Fibroblast of skin of back (primary cell): Measurements from ENCODE around the gene TNFSF13B.
"Not testable (repeated sequence)": the region's sequence is repeated elsewhere in the genome, so short reads cannot be mapped to it uniquely, and the experiment has no call there.

ENCODE experiments used
- DNase-seq: peaks from one replicate; pipeline ENCODE4 v3.0.0-alpha.2; 2013

The TNFSF13B gene

GRCh38 chr13:108281901-108282300, 12.4 kb downstream of the TNFSF13B start:
- no peak for DNase-seq

DNA sequence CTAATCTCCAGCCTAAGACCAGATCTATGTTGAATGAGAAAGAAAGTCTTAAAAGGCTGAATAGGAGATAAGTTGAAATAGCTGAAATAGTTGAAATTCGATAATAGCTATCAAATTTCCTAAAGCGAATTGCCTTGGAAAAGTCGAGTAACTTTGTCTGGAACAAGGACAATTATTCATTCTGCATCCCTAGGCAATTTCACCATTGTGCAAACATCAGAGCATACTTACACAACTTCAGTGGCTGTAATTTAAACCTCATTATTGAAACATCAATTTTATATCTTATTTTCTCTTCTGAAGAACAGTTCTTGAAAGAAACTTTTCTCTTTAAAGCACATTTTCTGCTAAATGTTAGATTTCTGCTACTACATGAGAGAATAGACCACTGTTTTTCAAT, 13.6 kb downstream of the TNFSF13B start:
- DNase-seq = no peak

- DNase-seq = no peak
These were observed 19.2 kb downstream of the TNFSF13B start for GRCh38 chr13:108288741-108289140.

DNA sequence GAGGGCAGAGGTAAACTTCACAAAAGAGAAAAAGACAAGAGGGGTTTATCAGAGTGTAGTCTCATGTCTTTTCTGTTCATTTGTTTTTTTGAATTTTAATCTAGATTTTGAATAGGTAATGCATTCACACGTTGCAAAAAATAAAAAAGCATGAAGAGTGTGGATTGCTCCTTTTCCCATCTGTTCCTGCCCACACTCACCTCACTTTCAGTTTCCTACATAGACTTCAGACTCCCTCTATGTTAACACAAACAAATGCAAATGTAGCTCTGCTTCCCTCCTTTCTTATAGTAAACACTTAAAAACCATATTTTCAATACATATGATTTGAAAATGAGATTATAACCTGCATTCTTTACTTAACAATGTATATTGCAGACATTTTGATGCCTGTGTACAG, 20.3 kb downstream of the TNFSF13B start:
- DNase-seq = no peak

- no peak for DNase-seq
These were observed 27.6 kb downstream of the TNFSF13B start for GRCh38 chr13:108297114-108297513.

- peak; percentile 5 for DNase-seq
These were observed 32.8 kb downstream of the TNFSF13B start for GRCh38 chr13:108302279-108302678.

DNA sequence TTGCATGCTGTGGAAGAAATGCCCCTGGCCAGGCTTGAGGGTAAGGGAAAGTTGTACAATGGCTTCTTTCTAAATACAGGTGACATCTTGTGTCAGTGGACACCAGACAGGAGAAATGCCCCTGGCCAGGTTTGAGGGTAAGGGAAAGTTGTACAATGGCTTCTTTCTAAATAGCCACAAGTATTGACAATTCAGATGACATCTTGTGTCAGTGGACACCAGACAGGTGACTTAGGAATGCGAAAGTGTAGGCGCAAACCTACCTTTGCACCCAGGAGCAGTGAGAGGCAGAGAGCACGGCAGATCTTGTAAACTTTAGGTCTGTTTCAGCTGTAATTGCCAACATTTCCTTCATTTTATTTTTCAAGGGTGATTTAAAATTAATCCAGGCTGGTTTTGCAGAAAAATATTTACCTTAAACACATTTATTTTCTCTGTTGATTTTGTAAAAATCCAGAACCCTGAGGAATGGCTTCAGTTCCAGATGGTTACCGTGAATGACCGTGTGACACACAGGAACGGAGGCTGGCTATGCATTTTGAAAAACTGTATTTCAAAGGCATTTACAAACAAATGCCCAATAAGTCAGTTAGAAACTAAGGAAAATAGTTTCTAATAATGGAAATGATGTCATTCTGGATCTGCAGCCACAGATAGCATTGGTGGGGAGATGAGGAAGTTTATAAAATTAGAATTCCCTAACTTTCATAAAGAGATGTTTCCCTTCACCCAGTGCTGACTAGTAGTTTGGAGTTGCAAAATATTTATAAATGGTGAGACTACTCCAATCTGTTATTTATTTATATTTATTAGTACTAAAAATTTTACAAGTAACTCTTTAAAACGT, 34.9 kb downstream of the TNFSF13B start:
- DNase-seq = no peak

GRCh38 chr13:108305655-108306054, 36.1 kb downstream of the TNFSF13B start:
- no peak for DNase-seq

DNA sequence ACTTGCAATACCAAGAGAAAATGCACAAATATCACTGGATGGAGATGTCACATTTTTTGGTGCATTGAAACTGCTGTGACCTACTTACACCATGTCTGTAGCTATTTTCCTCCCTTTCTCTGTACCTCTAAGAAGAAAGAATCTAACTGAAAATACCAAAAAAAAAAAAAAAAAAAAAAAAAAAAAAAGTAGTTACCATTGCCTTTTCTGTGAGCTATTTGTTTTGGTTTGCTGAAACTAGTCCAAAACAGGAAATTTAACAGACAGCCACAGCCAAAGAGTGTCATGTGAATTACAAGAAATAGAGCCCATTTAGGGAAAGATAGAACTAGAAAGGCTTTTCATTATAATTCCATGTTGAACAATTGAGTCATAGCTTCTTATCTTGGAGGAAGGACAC, 37.3 kb downstream of the TNFSF13B start:
- no peak for DNase-seq

DNA sequence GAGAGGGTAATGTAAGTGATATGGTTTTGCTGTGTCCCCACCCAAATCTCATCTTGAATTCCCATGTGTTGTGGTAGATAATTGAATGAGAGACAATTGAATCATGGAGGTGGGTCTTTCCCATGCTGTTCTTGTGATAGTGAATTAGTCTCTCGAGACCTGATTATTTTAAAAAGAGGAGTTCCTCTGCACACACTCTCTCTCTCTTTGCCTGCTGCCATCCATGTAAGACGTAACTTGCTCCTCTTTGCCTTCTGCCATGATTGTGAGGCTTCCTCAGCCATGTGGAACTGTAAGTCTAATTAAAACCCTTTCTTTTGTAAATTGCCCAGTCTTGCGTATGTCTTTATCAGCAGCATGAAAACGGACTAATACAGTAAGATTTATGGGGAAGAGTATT, 42.1 kb downstream of the TNFSF13B start:
- DNase-seq = not testable (repeated sequence)

- DNase-seq = no peak
These were observed 43.9 kb downstream of the TNFSF13B start for GRCh38 chr13:108313382-108313781.

GRCh38 chr13:108315273-108315672, 45.8 kb downstream of the TNFSF13B start:
- DNase-seq = no peak

GRCh38 chr13:108315991-108316390, 46.5 kb downstream of the TNFSF13B start:
- no peak for DNase-seq

- DNase-seq = no peak
These were observed 46.9 kb downstream of the TNFSF13B start for GRCh38 chr13:108316413-108316812.

DNA sequence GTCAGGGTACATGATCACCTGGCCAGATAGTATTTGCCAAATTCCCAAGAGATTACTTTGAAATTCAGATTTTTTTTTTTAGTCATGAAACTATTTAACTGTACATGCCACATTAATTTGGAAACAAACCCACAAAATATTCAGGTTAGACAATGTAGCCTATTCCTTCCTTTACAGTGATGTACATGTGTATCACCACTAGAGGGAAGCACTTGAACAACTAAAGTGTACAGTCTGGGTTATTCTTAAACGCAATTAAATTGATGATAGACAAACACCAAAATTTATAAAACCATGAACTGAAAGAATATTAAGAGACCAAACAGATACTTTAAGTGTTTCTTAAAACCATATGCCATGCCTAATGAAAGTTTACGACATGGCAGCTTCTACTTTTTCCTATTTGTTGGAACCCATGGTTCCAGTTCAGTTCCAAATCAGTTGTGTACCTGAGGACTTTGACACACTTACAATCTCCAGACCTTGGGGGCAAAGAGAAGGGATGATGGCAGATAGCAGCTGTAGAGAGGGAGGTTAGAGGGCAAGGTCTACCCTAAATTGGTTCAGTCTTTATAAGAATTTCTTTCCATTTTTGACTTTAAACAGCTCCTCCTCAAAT, 52.8 kb downstream of the TNFSF13B start:
- peak; percentile 43 for DNase-seq

DNA sequence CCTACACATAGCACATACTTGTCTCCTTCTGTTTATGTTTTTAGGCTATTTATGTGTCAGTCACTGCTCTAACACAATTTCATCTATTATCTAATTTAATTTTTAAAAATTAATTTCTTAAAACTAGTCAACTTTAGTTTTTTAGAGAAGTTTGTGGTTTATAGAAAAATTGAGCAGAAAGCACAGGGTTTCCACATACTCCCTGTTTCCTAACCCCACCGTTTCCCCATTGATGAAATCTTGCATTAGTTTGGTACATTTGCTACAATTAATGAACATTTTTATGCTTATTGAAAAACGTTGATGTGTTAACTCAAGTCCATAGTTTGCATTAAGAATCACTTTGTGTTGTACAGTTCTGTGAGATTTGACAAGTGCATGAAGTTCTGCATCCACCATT, 53.5 kb downstream of the TNFSF13B start:
- no peak for DNase-seq

DNA sequence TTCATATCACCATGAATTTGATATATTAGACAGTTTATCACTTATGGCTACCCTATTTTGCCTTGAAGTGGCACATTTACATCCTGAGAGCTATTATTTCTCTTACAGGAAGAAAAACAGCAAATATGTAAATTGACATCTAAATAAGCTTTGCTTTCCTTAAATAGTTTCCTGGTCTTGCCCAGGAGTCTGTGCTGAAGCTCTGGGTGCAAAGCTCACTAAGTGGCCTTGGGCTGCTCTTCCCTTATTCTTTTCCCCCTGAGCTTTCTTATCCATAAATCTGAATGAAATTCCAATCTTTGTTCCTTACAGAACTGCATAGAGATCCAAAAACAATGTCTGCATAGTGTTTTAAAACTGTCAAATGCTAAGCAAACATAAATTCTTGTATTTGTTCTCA, 56.3 kb downstream of the TNFSF13B start:
- no peak for DNase-seq

DNA sequence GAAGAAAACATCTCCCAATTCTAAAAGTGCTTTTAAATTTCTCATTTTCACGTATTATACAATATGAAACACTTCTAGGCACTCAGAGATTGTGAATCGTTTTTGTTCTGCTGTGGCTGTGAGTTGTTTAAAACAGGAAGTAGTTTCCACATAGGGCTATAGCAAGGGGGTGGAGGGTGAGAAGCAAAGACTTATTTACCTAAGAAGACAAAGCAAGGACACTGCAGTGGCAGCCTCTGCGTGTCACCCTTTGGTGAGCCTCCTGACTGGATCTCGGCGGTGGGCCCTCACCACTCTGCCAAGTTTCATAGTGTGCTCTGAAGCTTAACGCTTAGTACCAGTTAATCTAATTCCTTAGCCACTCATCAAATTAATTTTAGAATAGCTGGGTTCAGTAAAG, 56.8 kb downstream of the TNFSF13B start:
- DNase-seq = no peak

DNA sequence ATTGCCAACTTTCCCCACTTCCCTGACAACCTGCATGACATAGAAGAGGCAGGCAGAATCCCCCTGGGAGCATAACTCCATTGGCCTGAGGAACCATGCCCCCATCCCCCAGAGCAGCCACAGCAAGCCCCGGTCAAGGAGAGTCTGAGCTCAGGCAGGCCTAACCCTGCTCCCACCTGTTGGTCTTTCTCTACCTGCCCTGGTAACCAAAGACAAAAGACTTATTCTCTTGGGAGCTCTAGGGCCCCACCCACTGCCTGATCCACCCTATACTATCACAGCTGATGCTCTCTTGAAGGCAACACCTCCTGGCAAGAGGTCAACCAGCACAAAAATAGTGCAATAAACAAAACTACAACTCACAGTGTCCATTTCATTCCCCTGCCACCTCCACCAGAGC, 59.3 kb downstream of the TNFSF13B start:
- no peak for DNase-seq

DNA sequence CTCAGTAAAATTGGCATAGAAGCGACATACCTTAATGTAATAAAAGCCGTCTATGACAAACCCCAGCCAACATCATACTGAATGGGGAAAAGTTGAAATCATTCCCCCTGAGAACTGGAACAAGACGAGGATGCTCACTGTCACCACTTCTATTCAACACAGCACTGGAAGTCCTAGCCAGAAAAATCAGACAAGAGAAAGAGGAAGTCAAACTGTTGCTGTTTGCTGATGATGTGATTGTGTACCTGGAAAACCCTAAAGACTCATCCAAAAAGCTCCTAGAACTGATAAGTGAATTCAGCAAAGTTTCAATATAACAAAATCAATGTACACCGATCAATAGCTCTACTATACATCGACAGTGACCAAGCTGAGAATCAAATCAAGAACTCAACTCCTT, 63.3 kb downstream of the TNFSF13B start:
- DNase-seq = no peak

DNA sequence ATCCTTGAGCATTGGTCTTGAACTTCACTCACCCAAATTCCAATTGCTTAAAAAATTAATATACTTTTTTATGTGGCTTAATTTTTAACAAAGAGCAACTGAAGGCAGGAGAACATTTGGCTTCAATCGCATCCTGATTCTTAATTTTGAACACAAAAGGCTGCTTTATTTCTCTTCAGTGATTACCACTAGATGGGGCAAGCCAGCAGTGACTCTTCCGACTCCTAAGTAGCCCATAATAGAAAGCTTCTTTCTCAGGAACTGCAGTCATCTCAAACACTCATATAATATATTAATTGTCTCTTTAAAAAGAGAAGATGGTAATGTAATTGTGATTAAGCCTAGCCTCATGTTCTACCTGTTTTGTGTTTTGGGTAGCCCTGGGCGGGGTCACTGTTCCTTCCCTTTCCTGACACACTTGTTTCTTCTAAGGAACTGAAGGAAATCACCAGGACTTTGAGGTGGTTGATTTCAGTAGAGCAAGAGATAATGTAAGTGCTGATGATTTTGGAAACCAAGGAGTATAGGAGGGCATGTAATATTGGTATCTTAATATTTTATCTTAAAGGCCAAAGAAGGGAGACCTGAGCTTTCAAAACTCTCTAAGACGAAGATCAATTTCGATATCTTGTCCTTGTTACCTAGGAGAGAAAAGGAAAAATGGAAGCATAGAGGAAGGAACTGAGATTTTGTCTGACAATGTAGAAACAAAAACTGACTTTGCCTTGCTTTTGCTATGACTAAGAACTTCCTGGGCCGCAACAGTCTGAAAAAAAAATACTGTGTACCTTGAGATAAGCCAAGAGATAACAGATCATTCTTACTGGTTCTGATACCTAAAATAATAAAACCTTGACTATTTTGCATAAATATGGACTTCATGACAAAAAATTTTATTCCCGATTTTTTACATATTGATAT, 73.1 kb downstream of the TNFSF13B start:
- peak; percentile 25 for DNase-seq

GRCh38 chr13:108345016-108345415, 75.5 kb downstream of the TNFSF13B start:
- DNase-seq = no peak

DNA sequence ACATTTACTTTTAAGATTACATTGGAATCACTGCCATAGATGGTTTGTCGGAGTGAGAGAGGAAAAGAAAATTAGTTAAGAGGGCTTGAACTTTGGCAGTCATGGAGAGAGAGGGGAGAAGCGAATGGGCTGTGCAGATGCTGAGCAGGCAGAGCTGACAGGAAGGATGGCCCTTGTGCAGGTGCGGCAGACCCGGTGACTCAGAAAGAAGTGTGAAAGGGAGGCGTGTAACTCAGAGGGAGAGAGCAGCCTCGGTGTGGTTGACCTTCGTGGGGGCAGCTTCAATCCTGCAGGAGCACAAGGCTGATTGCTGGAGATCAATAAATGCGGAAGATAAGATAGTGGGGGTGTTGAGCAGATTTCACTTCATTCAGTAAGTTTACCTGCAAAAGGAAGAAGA, 76.9 kb downstream of the TNFSF13B start:
- DNase-seq = no peak
